22Rv1 (cell line): ENCODE data around the gene EPHA6.

ENCODE experiments used
- ZFX ChIP-seq: fragments of 450-650 bp; IDR thresholded peaks from 2 replicates; pipeline ENCODE4 v1.6.1; 2017; ENCODE audit warnings: antibody characterized with exemption, borderline replicate concordance
- TF ChIP-seq, protein P1 (sequence below): fragments of 450-650 bp; IDR thresholded peaks from 2 replicates; pipeline ENCODE4 v1.5.1; 2017; ENCODE audit warnings: mild to moderate bottlenecking

GRCh38 chr3:97187771-97188170 is 373.4 kb downstream of the EPHA6 start:
- TF ChIP-seq, protein P1, sequence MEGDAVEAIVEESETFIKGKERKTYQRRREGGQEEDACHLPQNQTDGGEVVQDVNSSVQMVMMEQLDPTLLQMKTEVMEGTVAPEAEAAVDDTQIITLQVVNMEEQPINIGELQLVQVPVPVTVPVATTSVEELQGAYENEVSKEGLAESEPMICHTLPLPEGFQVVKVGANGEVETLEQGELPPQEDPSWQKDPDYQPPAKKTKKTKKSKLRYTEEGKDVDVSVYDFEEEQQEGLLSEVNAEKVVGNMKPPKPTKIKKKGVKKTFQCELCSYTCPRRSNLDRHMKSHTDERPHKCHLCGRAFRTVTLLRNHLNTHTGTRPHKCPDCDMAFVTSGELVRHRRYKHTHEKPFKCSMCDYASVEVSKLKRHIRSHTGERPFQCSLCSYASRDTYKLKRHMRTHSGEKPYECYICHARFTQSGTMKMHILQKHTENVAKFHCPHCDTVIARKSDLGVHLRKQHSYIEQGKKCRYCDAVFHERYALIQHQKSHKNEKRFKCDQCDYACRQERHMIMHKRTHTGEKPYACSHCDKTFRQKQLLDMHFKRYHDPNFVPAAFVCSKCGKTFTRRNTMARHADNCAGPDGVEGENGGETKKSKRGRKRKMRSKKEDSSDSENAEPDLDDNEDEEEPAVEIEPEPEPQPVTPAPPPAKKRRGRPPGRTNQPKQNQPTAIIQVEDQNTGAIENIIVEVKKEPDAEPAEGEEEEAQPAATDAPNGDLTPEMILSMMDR: no peak
- TF ChIP-seq ZFX: no peak
